Psoas muscle (tissue), 8 donors: ENCODE measurements around the gene MYBPHL. TPM values are rescaled to one million over a fixed set of nuclear protein-coding genes. Genes with fewer than 3 reads are reported as not detected.

Experiments
- ATAC-seq, 4 donors: fragments of 200-7000 bp; cut with Tn5 transposase; one replicate each; pipeline ENCODE4 v1.9.1; 2020; ENCODE audit warnings: moderate library complexity in 3 of 4, mild to moderate bottlenecking in 2 of 4
- DNase-seq, 2 donors: peaks; one replicate each; pipeline ENCODE4 v3.0.0-alpha.2; 2020
- H3K27ac ChIP-seq: fragments of 200-600 bp; one replicate; pipeline ENCODE4 v1.8.0; 2022
- H3K27me3 ChIP-seq, 3 donors: fragments of 200-600 bp in 1 of 3; one replicate each; pipeline versions ENCODE4 v1.6.1 to v1.8.0; 2013 to 2022; ENCODE audit warnings: low read length in 2 of 3, mild to moderate bottlenecking in 2 of 3, moderate library complexity in 1 of 3; ENCODE audit not compliant: insufficient read depth in 3 of 3
- H3K36me3 ChIP-seq, 2 donors: fragments of 200-600 bp in 1 of 2; one replicate each; pipeline versions ENCODE4 v1.6.1 to v1.8.0; 2013 to 2022; ENCODE audit warnings: low read depth in 1 of 2, mild to moderate bottlenecking in 1 of 2, moderate library complexity in 1 of 2; ENCODE audit not compliant: insufficient read depth in 1 of 2
- H3K4me1 ChIP-seq: fragments of 200-600 bp; one replicate; pipeline ENCODE4 v1.8.0; 2022
- H3K4me3 ChIP-seq: fragments of 200-600 bp; one replicate; pipeline ENCODE4 v1.8.0; 2022; ENCODE audit warnings: mild to moderate bottlenecking
- H3K9me3 ChIP-seq: fragments of 200-600 bp; one replicate; pipeline ENCODE4 v1.8.0; 2022
- WGBS, 3 donors: extraction: QIAGEN DNeasy Blood & Tissue Kit; methylation state at CpG; one replicate each; pipeline versions ENCODE4 v1.1.6 to v1.1.7; 2013; 5-methylcytosine and 5-hydroxymethylcytosine counted together
- intact Hi-C, 2 donors: fragments of 100-400 bp; cut with DNase I; formaldehyde crosslinking; loops; one replicate each; pipeline versions ENCODE4 v1.11.0 to v1.14.2; 2022
- polyA plus RNA-seq, 3 donors: library from polyadenylated mRNA; stranded (reverse); fragments of 200-250 nt; gene quantifications; one replicate each; pipeline ENCODE4 v1.2.3, GENCODE V29; 2013
- total RNA-seq, 4 donors: library from RNA; stranded (reverse); fragmentation: NEBNext Ultra II Directional in 2 of 4; extraction: Animal tissue kit (Norgen Biotek cat#: 25700) in 2 of 4; gene quantifications; one replicate each; pipeline versions ENCODE4 v1.2.1 to v1.2.4, GENCODE V29; 2021 to 2023
- TF ChIP-seq, protein P1 (sequence below): fragments of 200-600 bp; IDR thresholded peaks from one replicate; pipeline ENCODE4 v1.8.0; 2022; ENCODE audit warnings: antibody characterized with exemption
- donor health status: healthy with polysubstance abuse.
- donor health status: DM: no; HTN: no; CAD: no; lungs with moderate emphysema.
- donor health status: Bipolar disorder and iron deficiency.
- donor health status: healthy.
- donor health status: DM: yes; HTN: yes; CAD: no.
- donor health status: DM: no; HTN: no; CAD: no.
- donor health status: DM: no; HTN: no; CAD: no.
- donor health status: DM: yes; HTN: yes; CAD: no.

MYBPHL gene
- total and polyA plus RNA-seq, 7 donors: 0.17 to 2.2 (median 0.57) TPM; not detected in 1

DNA sequence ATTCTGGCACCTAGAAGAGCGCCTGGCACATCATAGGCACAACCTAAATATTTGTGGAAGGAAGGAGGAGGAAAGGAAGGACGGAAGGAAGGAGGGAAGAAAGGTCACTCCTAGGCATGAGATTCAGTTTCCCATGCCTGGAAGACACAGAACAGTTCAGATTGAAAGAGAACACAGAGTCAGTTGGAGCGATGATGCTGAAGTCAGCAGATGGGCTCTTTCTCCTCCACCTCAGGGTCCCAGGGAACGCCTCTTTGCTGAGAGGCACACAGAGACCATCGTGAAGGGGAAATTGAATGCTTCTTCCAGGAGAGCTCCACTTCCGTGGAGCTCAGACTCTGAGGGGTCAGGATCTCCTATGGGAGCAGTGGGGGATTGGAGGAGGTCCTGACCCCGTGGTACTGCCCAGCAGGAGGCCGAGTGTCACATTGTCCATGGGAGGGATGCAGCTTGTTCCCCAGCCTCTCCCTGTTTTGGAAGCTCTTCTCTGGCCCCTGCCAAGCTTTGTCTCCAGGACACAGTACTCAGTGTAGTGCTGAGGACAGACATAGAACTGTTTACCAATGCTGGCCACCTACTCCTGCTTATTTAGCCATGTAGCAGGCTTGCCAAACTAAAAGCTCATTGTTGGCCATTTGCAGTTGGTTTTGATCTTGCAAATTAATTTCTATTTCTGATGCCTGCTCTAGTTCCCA, 2.4 kb downstream of the MYBPHL start:
- peaks cover 13% of the 10 kb centered on the region for H3K4me1 ChIP-seq

DNA sequence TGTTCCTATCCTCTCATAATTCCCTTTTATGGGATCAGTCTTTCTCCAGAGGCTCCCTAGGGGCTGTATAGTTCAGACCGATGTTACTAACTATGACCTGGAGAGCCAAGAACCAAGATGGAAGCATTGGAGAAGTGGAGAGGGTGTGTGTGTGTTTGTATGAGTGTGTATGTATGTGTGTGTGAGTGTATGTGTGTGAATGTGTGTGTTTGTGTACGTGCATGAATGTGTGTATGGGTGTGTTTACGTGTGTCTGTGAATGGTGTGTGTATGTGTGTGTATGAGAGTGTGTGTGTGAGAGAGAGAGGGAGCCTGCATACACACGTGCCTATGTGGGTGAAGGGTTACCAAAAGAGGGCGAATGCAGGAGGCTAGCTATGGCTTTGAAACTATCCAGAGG, 4.9 kb downstream of the MYBPHL start:
- peaks cover 13% of the 10 kb centered on the region for H3K4me1 ChIP-seq
- no peaks in the 10 kb centered on the region for H3K27me3 ChIP-seq
- H3K27ac ChIP-seq: no peak overlapping the region
- H3K4me3 ChIP-seq: no peak overlapping the region
- TF ChIP-seq, protein P1, sequence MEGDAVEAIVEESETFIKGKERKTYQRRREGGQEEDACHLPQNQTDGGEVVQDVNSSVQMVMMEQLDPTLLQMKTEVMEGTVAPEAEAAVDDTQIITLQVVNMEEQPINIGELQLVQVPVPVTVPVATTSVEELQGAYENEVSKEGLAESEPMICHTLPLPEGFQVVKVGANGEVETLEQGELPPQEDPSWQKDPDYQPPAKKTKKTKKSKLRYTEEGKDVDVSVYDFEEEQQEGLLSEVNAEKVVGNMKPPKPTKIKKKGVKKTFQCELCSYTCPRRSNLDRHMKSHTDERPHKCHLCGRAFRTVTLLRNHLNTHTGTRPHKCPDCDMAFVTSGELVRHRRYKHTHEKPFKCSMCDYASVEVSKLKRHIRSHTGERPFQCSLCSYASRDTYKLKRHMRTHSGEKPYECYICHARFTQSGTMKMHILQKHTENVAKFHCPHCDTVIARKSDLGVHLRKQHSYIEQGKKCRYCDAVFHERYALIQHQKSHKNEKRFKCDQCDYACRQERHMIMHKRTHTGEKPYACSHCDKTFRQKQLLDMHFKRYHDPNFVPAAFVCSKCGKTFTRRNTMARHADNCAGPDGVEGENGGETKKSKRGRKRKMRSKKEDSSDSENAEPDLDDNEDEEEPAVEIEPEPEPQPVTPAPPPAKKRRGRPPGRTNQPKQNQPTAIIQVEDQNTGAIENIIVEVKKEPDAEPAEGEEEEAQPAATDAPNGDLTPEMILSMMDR: no peak
- no peak for ATAC-seq
- H3K9me3 ChIP-seq: no peaks in the 10 kb centered on the region
- intact Hi-C loops: no loop called here
- WGBS, 3 donors: 86 to 90% (median 87%) methylated on average over 5 of the region's 5 CpGs
- DNase-seq: no peak
- no peaks in the 10 kb centered on the region for H3K36me3 ChIP-seq

More for the DNA sequence above, 2.4 kb downstream of the MYBPHL start:
- no peak overlapping the region for H3K4me3 ChIP-seq
- no peak for DNase-seq
- intact Hi-C loops: no loop called here
- 26 to 38% (median 27%) methylated on average over 8 of the region's 8 CpGs for WGBS, 3 donors
- no peaks in the 10 kb centered on the region for H3K27me3 ChIP-seq
- TF ChIP-seq, protein P1: no peak
- peak in 3 of 4 donors; percentile 18 to 27 (median 21) for ATAC-seq
- H3K9me3 ChIP-seq: no peaks in the 10 kb centered on the region
- H3K36me3 ChIP-seq: peaks cover 0 to 10% of the 10 kb centered on the region in 2 donors
- no peak overlapping the region for H3K27ac ChIP-seq

DNA sequence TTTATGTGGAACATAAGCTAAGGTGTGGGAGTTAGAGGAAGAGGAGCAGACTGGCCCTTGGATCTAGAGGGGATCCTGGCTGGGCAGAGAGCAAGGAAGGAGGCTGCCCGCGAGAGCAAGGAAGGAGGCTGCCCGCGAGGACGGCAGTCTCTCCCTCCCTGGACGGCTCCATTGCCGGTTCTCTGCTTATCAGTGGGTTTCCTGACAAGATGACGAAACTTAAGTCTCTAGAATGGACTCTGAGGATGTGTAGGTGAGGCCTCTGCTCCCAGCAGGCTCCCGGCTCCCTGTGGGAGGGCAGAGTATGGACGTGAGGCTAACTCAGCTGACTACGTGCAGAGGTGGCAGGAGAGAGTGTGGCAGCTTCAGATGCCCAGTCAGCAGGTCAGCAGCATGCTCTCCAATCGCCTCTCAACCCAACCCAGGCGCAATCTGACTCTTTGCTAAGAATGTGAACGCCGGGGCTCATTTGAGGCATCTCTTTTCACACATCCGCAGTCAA, 6.1 kb downstream of the MYBPHL start:
- Histone ChIP-seq H3K4me3 (no peak overlapping the region), H3K27me3 (no peaks in the 10 kb centered on the region), H3K9me3 (no peaks in the 10 kb centered on the region), H3K4me1 (peaks cover 13% of the 10 kb centered on the region), H3K36me3 (no peaks in the 10 kb centered on the region), H3K27ac (no peak overlapping the region)
- TF ChIP-seq, protein P1: no peak
- DNase-seq (no peak), ATAC-seq (no peak)
- intact Hi-C loops: no loop called here
- 82 to 88% (median 87%) methylated on average over 16 of the region's 16 CpGs for WGBS, 3 donors

DNA sequence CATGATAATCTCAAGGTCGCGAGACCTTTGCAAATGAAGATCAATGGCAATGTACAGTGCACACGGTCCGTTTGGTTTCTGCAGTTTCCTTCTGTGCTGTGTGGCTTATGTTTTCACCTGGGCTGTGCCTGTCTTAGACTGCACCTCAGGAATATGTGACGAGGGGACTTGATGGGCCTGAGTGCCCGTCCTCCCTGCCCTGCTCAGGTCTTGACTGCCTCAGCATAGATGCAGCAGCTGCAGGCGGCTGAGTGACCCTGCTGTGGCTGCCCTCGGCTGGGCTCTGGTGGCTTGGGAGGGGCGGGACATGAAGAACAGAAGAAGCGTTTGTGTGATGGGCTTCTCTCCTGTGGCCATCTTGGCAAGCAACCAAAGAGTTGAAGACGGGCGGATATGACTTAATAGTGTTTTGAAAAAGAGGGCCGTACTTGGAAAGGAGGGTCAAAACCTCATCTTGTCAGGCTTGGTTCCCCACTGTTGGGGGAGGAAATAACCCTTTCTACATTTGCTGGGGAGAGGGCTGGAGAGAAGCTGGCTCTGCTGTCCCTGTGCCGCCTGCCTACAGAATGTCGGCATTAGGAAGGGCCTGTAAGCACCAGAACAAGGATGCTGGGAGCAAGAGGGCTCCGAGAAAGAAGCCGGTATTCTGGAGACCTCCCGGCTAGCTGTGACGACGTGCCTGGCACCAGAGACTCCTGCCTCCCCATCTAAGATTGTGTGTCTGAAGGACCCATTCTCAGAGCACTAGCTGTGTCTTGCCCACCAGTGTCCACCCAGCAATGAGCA, 7.1 kb downstream of the MYBPHL start:
- peak; percentile 40 to 74 for DNase-seq
- H3K4me3 ChIP-seq: no peak overlapping the region
- no peaks in the 10 kb centered on the region for H3K27me3 ChIP-seq
- H3K9me3 ChIP-seq: no peaks in the 10 kb centered on the region
- WGBS, 3 donors: 40 to 57% (median 46%) methylated on average over 20 of the region's 20 CpGs
- peak in 3 of 4 donors; percentile 13 to 35 (median 33) for ATAC-seq
- TF ChIP-seq, protein P1: no peak
- H3K36me3 ChIP-seq: no peaks in the 10 kb centered on the region
- peaks cover 13% of the 10 kb centered on the region for H3K4me1 ChIP-seq
- H3K27ac ChIP-seq: peak overlapping the region; percentile 61
- intact Hi-C loops: loop anchor here in 1 of 2 donors (2.0 to 10.0 kb wide), 2 partner anchors 15 to 55 kb away; no protein-coding TSS in a partner anchor
